T-helper 9 cell (primary cell): ENCODE data around the gene APEH.

Source experiments
- DNase-seq: peaks from one replicate; pipeline ENCODE4 v3.0.0-alpha.2; 2020
- total RNA-seq, 2 donors: gene quantifications; one replicate each; lab custom pipeline; 2026; lab: John Stamatoyannopoulos, UW

Gene APEH
- 44.9 to 127 reads per million in 2 donors for total RNA-seq

DNA sequence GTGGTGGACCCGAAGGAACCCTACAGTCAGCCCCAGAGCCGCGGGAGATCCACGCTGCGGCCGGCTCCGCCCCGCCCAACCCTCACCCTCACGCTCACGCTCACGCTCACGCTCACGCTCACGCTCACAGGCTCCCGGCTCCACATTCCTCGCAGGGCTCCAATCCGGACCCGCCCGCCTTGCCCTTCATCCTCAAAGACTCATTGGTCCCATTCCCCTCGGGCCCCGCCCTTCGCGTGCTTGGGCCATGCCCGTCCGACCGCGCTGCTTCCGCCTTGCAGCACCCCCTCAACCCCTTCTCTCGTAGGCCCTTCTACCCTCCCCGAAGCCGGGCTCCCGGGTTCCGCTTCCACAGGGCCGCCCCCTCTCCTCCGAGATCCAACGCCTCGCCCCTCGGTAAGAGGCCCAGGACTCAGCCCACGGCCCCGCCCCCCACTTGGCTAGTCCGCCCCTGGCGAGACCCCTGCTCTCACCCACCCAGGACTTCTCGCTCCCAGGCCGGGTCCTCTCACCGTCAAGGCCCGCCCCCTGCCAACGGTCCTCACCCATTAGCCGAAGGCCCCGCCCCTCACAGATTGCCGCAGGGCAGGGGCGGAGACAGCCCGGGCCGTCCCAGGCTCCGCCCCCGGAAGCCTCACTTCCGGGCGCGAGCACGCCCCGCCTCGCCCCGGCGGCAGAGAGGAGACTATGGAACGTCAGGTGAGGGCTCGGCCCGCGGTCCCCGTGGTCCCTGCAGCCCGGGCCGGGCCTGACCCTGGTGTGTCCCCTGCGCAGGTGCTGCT, at the start of gene APEH:
APEH (plus strand) TSS at position 637 of the 782 bp plus-strand sequence; CDS start at position 688, 51 bp downstream.
- peak; percentile 94 for DNase-seq

DNA sequence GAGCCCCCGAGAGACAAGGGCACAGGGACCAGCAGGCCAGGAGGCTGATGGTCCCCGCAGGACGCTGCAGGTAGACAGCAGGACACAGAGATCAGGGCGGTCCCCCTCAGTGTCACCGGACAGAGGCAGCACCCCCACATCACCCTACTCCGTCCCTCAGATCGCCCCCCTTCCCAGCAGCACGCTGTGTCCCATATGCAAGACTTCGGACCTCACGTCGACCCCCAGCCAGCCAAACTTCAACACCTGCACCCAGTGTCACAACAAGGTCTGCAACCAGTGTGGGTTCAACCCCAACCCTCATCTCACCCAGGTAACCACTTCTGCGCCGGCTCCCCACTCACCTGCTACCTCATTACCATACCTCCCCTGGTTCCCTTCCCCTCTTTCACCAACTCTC, 49.1 kb upstream of the APEH start:
- no peak for DNase-seq

- DNase-seq, result no peak
Observed at GRCh38 chr3:49626101-49626581, 48.0 kb upstream of the APEH start.

- DNase-seq, result no peak
Observed at GRCh38 chr3:49626796-49627195, 47.4 kb upstream of the APEH start.

DNA sequence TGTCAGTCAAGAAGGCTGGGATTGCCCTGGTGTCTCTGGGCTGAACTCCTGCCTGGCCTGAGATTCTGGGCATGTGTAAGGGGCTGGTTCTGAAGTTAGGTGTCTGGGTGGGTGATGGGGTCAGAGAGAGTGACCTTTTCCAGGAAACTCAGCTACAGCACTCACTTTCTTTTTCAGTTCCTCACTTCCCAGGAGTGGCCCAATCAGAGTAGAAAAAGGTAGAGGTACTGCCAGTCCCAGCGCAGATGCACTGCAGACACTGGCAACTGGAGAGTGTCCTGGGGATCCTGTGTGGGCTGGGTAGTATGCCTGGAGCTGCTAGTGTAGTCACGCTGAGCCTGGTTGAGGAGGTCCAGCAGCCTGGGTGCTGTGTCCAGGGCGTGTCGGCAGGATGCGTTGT, 46.5 kb upstream of the APEH start:
- no peak for DNase-seq

DNA sequence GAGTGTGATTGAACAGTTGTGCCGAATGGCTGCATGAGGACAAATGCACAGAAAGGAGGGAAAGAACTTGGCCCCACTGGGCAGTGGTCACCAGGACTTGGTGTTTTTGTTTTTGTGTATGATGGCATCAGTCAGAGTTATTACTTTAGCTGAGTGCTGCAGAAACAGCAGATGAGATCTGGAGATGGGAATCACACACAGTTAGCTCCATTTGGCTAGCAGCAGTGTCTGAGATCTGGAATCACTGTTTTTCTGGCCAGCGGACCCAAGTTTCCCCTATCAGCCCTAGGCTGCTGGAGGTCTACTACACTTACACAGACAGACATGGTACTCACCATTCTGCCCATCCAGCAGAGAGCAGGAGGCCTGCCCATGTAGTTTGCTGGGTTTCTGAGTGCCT, 45.9 kb upstream of the APEH start:
- DNase-seq, result no peak

GRCh38 chr3:49629451-49629850, 44.7 kb upstream of the APEH start:
- no peak for DNase-seq

DNA sequence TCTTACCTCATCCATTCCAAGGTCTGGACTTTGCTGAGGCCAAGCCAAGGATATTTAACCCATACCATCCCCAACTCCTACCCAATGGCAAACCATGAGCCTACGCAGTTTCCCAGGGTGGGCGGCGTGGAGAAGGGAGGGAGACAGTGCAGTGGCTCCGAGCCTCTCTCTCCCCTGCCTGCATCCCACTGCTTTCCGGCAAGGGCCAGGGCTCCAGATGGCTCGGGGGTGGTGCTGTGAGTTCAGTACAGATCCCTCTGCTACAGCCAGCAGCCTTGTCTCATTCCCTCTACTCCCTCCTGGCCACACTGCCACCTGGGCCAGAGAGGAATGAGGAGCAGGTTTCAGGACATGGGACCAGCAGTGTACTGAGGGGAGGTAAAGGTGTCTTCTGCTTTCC, 44.3 kb upstream of the APEH start:
- DNase-seq, result no peak

DNA sequence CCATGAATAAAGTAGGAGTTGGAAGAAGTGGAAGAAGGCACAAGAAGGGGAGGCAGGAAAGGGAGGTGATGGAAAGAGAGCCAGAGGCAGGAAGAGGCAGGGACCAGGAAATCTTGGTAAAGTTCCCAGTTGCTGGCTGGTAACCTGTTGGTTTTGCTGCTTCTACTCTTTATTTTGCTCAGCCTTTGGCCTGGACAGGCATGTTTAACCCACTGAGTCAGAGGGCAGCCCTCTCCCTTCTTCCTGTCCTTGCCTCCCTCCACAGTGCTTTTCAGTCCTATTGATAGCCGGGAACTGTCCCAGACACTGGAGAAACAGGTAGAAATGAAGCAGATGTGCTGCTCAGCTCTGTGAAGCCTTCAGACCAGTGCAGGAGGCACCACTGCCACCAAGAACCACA, 43.4 kb upstream of the APEH start:
- DNase-seq, result no peak

- DNase-seq, result no peak
Observed at GRCh38 chr3:49634736-49635135, 39.4 kb upstream of the APEH start.

DNA sequence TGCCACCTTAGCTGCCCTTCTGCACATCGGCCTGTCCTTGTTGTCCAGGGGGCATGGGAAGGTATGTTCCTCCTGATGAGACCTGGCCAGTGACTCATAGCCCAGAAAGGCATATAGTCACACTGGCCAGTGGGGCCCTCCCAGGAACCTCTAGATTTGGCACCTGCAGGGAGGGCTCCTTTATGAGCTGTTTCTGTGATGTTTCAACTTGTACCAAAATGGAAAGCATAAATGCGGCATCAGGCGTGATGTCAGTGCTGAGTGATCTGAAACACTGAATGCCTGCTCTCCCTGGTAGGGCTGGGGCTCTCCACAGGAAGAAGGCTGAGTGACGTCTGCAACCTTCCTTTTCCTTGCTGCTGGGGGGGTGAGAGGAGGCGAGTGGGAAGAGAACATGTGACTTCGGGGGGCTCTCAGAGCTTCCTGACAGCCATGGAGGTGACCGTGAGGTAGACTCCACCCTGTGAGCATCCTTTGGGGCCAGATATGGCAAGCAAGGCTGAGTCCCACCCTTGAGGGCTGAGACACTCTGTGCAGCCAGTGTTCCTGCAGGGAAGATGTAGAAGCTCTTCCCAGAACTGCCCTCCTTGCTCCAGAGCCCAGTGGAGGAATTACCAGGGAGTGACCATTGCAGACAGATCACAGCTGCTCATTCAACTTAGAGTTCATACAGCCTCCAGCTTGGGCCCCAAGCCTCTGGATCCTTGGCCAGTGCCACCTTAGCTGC, 37.1 kb upstream of the APEH start:
- DNase-seq, result no peak

GRCh38 chr3:49638445-49638844, 35.7 kb upstream of the APEH start:
- DNase-seq, result no peak

- no peak for DNase-seq
Observed at GRCh38 chr3:49639551-49639950, 34.6 kb upstream of the APEH start.

DNA sequence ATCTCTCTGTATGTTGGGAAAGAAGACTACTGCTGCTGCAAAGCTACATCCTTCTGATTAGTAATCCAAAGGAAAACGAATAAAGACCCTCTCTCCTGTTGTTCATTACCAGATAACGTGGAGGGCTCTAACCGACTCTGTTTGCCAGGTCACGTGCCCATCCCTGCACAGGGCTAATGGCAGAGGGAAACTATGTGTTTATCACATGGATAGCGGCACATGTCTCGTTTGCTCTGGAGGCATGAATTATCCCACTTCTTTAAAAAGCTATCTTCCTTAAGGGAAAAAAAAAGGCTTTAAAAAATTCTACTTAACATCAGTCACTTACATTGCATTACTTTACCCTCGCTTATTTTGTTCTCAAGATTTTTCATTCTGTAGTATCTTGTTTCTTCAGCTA, 32.9 kb upstream of the APEH start:
- DNase-seq, result no peak

DNA sequence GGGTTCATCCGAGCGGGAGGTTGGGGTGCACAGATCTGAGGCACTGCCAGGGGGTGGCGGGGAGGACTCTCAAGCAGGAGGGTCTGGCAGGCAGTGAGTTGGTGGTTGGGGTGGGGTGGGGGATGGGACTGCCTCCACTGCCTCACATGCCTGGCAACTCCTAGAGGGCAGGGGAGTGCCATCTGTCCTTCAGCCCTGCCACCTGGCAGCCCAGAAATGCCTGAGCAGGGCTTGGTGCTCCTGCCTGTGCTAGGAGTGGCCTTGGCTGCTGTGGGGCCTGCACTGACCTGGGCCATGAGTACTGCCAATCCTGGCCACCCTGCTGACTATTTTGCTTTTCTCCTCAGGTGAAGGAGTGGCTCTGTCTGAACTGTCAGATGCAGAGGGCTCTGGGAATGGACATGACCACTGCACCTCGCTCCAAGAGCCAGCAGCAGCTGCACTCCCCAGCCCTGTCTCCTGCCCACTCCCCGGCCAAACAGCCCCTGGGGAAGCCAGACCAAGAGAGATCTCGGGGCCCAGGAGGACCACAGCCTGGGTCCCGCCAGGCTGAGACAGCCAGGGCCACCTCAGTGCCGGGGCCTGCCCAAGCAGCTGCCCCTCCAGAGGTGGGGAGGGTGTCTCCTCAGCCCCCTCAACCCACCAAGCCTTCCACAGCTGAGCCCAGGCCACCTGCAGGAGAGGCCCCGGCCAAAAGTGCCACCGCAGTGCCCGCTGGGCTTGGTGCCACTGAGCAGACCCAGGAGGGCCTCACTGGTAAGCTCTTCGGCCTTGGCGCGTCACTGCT, 32.0 kb upstream of the APEH start:
- no peak for DNase-seq

GRCh38 chr3:49642708-49643145, 31.4 kb upstream of the APEH start:
- DNase-seq, result no peak

DNA sequence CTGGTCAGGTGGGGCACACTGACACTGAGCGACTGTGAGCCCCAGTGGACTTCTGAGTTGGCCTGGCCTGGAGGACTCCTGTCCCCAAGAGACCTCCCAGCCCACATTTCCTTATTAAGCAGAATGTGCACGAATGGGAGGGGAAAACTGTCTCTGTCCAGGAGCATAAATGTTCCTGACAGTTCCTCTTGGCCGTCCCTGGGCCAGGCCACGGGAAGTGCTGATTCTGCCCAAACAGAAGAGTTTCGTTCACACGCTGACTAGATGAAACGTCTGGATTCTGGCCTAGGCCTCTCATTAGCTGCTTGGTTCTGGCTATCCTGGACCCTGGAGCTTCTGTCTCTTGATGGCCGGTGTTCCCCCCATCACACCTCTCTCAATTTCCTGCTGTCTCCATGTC, 29.5 kb upstream of the APEH start:
- DNase-seq, result no peak

- DNase-seq, result no peak
Observed at GRCh38 chr3:49646236-49646635, 27.9 kb upstream of the APEH start.

- DNase-seq, result no peak
Observed at GRCh38 chr3:49647741-49648140, 26.4 kb upstream of the APEH start.

DNA sequence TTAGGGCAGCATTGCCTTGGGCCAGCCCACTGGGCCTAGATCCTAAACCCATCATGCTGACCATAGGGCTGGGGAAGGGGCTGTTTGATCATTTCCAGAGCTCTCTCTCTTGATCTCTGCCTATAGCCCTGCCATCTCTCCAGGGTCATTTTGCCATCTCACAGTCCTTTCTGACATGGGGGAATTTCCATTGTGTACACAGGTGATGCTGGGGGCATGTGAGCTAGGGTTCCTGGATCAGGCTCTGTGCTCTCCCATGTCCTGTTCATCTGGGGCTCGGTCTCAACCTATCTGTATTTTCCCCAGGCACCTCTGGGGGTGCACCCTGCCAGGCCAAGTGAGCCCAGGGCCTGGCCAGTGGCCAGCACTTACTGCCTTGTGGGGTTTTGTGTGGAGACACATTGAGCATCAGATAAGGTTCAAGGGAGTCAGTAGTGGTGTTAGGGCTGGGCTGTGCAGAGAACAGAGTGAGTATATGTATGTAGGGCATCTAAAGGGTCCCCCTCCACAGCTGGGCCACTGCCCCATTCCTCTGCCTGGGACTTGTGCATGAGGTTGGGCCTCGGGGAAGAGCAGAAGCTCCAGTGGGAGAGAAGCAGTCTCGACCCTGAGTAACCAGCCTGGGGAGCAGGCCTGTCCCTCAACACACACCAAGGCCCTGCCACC, 25.7 kb upstream of the APEH start:
- DNase-seq, result no peak

DNA sequence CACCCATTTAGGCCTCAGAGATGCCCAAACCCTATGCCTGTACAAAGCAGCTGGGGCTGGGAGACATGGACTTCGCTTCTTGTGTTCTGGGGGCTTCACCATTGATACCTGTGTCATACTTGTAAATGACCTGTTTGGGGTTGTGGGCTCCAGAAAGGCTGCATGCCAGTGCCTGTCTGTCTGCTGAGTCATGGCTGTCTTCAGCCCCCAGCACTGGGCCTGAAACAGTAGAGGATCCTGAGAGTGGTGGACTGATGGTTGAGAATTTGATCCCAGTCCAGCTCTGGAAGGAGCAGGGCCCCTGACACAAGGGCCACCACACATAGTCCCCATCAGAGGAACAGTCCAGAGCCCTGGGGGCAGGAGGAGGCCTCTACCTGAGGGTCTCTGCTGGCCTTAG, 24.6 kb upstream of the APEH start:
- no peak for DNase-seq

- DNase-seq, result no peak
Observed at GRCh38 chr3:49650177-49650576, 24.0 kb upstream of the APEH start.

DNA sequence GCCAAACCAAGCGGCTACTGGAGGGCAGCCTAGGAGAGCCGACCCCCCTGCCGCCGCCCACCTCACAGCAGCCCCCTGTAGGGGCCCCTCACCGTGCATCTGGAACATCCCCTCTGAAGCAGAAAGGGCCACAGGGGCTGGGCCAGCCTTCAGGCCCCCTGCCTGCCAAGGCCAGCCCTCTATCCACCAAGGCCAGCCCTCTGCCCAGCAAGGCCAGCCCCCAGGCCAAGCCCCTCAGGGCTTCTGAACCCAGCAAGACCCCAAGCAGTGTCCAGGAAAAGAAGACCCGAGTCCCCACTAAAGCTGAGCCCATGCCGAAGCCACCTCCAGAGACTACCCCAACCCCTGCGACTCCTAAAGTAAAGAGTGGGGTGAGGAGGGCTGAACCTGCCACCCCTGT, 23.5 kb upstream of the APEH start:
- DNase-seq, result no peak
